HG02884 (cell line): ENCODE data around the gene AMTN.
A peak's percentile ranks its signal among the peaks of the same experiment; 100 is the strongest.

Experiments used
- ATAC-seq: cut with Tn5 transposase; IDR thresholded peaks from one replicate; pipeline ENCODE4 v1.9.1; 2021; ENCODE audit warnings: mild to moderate bottlenecking, moderate library complexity; ENCODE audit not compliant: unreplicated experiment

Gene AMTN

DNA sequence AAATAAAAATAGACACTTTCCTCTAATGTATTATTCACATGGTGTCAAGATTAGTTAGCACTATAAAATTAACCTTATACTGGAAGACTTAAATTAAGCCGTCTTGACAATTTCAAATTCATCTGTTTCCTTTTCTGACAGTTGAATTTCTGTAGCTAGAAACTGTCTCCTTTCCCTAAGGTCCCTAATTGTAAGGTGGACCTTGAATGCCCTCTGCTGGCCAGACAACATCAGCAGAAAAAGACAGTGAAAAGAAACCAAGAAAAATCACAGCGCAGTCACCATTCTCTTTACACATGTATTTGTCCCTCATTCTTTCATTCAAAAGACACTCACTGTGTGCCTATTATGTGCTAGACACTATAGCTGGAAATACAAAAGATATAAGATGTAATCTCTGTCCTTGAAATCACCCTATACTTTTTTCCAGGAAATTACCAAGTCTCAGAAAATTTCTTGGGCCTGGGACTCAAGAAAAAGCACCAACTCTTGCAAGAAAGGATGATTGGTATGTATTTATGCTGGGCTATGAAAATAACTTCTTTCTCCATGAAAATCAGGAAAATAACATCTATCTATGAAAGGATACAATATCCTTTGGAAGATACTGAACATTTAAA lies 41.0 kb downstream of the AMTN start:
- peak; percentile 71 for ATAC-seq

DNA sequence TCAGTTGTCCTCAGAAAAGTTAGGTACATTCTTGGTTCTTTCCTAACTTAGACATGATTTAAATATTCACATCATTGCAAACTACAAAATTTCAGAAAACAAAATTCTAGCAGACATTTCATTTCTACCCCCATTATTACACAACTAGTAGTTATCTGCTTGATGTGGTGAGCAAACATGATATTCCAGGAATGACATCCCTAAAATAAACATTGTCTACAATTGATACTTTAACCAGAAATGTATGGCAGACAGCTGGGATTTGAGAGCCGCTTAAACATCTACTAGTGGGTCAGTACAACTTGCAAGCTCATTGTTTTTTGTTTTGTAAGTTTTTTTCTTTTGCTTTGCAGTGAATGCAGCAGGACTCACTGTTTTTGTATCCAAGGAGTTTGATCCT lies 41.6 kb downstream of the AMTN start:
- ATAC-seq = no peak

DNA sequence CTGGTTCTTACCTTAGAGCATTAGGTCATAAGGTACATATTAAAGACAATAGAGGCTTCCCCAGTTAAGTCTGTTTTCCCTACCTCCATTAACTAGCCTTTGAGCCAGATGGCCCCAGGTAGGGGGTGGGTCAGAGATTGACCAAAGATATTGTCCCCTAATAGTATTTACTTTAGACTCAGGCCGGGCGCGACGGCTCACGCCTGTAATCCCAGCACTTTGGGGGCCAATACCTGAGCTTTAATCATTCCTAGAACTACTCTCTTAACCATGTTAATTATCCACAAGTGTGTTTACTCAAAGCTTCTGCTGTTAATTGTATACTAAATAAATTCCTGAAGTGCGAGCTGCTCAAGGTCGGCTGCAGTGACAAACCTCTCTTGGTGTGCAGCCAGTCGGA lies 45.7 kb downstream of the AMTN start:
- no peak for ATAC-seq

DNA sequence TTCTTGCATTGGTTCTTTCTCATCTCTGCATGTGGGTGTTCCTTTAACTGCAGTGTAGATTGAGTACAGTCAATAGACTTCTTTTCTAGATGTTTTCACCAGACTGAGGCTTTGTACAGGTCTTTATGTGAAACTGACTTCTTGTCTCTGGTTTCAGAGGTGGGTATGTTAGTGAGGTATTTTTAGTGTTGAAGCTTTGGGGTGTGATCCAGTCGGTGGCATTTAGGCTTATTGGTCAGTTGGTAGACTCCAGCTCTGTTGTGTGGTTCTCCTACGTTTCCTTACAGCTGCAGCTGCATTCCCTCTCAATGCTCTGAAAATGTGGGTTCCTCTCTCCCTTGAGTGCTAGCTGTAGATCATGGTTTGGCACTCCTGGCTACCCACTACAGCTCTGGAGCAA lies 52.4 kb downstream of the AMTN start:
- no peak for ATAC-seq

DNA sequence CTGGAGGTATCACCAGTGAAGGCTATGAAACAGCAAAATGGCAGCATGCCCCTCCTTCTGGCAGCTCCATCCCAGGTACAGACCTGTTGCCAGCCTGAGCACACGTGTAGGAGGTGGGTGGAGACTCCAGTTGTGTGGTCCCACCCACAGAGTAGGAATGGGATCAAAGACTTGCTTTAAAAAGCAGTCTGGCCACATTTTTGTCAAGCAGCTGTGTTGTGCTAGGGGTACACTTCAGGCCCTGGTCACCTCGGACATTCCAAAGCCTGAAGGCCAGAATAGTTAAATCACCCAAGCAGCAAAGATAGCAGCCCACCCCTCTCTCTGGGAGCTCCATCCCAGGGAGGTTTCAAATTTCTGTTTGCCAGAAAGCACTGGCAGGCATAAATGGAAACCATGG lies 53.4 kb downstream of the AMTN start:
- ATAC-seq = no peak

DNA sequence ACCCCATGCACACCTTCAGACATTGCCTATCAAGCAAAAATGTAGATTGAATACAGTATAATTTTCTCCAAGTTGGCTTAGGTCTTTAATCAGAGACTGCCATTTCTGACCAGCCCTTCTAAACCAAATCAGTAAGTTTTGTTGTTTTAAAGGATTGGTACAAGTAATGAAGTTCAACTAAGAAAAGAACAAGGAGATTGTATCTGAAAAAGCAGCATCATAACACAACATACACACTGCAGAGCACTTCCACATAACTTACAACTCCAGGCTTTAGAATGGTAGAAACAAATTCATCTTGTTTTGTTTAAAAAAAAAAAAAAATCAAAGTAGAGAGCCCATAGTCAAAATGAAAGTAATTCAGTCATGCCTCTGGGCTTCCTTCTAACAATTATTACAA lies 57.6 kb downstream of the AMTN start:
- ATAC-seq = no peak

DNA sequence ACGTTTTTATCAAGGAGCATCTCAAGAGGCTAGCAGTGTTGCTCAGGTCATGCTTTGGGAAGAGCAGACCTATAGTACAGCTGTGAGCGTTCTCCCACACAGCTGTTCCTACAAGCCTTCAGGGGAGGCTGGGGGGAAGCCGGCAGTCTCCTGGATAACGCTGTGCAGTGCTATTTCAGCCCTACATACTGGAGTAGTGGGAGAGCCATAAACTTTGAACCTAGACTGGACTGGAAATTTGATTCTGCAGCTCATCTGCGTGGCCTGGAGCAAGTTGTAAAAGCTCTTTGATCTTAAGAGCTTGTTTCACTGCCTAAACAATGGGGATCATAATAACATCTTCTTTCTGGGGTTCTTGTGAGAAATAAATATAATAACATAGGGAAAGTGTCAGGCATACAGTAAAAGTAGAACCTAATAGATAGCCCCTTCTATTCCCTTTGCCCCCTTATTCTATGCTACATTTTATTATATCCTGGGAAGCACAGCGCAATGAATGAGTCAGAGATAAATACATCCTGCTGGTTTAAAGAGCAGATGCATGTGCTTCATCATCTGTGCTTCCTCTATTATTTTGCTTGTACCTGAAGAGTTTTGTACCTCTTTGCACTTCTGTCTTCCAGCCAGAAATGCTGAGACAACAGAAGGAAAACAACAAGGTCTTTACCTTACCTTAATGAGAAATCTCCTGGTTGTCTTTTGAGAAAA lies 59.0 kb downstream of the AMTN start:
- no peak for ATAC-seq

DNA sequence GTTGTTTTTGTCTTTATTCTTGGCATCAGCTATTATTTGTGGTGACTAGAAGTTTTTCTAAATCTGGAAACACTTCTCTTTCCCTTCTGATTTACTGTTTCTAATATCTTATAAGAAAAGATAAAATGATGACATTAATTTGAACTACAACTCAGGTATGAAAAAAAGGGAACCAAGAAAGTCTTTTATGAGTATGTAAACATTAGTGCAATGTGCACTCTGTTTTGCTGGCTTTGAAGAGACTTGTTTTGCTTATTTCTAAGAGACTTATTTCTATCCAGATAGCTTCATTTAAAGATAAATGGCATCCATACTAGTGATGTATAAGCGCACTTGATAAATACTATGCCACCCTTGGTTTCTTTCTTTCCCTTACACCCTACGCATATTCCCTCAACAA lies 63.6 kb downstream of the AMTN start:
- ATAC-seq = no peak
